GM18867 (cell line): ENCODE data around the gene KLF18.
"Not testable (repeated sequence)": the region's sequence is repeated elsewhere in the genome, so short reads cannot be mapped to it uniquely, and the experiment has no call there.

ENCODE experiments used
- ATAC-seq: cut with Tn5 transposase; IDR thresholded peaks from one replicate; pipeline ENCODE4 v1.9.1; 2021; ENCODE audit warnings: mild to moderate bottlenecking, moderate library complexity; ENCODE audit not compliant: unreplicated experiment

Gene KLF18

GRCh38 chr1:44141531-44141930 is at the start of gene KLF18:
Gene KLF18 (minus strand): TSS chr1:44141631. CDS start chr1:44141631, 0 bp downstream.
- no peak for ATAC-seq

- no peak for ATAC-seq
Measured at GRCh38 chr1:44174630-44175029, 33.2 kb upstream of the KLF18 start.

GRCh38 chr1:44170281-44170823 is 28.9 kb upstream of the KLF18 start:
- no peak for ATAC-seq

DNA sequence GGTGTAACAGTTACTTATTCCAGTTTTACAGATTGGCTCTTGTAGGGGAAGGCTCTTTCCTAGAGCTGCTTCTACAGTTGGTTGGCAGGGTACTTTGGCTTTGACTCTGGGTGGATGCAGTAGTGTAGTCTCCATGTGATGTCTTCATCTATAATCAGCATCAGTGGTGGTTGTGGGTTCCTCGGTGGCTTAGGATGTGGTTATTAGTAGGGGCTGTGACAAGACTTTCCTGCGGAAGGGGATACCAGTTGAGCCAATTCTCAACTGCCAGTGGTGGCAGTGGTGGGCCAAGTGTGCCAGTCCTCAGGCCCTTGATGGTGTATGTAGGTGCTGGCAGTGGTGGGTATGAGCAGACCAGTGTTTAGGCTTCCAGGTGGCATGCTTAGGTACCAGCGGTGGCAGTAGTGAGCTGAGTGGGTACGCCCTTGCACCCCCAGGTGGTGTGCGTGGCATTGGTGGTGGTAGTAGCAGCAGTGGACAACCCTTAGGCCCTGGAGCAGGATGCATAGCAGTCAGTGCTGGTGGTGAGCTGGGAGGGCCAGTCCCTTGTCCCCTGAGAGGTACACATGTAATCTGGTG is 27.2 kb upstream of the KLF18 start:
- ATAC-seq = no peak

GRCh38 chr1:44161546-44161945 is 20.1 kb upstream of the KLF18 start:
- no peak for ATAC-seq

GRCh38 chr1:44158871-44159270 is 17.4 kb upstream of the KLF18 start:
- no peak for ATAC-seq

DNA sequence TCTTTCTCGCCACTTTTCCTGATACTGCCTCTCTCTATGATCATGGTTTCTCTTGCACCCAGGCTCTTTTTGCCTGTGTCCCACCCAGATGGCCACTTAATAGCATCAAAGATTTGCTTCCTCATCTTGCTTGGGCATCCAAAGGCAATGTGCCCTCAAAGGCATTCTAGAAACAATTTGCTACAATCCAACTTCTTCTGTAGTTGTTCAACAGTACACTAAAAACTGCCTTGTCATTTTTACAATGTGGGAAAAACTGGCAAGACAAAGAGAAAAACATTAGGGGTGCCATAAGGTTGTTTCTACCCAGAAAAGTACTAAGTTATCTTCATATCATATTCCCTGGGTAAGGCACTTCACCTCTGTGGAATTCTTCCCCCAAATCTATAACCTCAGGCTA is 16.5 kb upstream of the KLF18 start:
- ATAC-seq = no peak

DNA sequence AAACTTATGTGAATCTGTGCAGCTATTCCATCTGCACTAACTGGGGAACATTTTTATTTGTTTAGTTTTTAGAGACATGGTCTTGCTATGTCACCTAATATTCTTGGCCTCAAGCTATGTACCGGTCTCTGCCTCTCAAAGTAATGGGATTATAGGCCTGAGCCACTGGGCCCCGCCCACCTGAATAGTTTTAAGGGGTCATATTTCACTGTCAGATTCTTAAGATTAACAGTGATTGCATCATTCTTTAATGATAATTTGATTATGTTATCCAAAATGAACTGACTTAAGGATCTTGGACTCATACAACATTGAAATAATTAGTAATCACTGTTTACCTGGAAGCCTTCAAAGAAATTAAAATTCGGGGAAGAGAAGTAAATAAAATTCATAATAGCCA is 12.6 kb upstream of the KLF18 start:
- ATAC-seq = no peak

DNA sequence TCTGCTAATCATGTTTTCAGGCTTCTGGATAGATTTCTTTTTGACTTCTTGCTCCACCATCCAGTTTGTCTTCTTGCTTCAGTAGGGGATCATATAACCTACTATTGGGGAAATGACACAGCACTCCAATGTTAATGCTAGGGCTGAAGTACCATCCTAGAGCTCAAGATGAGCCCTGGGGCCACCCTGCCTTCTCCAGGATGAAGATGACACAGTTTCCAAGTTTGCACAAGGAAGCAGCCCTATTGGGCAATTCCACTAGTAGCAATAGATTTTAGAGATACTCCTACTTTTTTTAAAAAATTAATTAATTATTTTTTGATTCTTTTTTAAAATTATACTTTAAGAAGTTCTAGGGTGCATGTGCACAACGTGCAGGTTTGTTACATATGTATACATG is 11.3 kb upstream of the KLF18 start:
- ATAC-seq = no peak

GRCh38 chr1:44151808-44152207 is 10.4 kb upstream of the KLF18 start:
- no peak for ATAC-seq

DNA sequence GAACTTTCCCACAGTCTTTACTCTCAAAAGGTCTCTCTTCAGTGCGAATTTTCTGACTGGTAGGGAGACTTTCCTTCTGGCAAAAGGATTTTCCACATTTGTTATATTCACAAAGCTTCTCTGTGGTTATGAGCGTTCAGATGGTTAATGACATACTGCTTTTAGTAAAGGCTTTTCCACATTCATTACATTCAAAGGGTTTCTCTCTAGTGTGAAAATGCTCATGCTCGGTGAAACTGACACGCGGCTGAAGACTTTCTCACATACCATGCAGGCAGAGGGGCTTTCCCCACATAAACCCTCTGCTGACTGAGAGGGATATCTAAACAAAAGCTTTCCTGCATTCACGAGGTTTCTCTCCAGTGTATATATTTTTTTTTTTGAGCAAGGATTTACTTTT is 9.9 kb upstream of the KLF18 start:
- no peak for ATAC-seq

GRCh38 chr1:44147582-44147981 is 6.2 kb upstream of the KLF18 start:
- ATAC-seq = no peak

DNA sequence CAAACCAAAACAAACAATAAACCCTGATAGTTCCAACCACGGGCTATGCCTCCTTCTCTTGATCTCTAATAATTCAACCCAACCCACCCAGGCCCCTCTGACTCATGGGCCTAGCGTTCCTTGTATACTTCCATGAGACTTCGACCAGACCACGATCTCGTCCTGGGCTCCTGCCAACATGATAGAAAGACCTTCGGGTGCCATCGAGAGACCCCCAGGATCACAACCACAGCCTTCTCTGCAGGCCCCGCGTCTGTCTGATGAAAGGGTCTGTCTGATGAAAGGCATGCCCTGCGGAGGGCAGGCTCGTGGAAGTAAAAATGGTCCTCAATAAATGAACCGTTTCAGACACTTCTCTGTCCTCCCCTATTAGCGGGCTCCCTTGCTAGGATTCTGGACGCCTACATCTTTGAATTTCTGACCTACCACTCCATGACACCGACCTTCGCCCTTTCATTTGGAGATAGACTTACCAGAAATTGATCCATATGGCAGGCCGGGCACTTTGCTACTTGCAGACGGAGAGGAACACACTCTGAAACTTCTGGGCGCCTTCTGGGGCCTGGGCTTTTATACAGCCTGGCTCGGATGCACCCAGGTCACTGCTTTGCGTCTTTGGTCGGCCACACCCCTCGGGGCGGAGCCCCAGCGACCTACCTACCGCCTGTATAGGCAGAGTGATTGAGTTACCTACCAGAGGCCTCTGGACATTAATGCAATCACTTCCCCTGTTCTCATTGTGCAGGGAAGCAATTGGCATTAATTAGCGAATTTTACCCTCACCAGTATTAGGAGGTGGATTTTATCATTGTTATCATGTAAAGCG is 5.3 kb upstream of the KLF18 start:
- no peak for ATAC-seq

- ATAC-seq = no peak
Measured at GRCh38 chr1:44144962-44145756, 3.7 kb upstream of the KLF18 start.

DNA sequence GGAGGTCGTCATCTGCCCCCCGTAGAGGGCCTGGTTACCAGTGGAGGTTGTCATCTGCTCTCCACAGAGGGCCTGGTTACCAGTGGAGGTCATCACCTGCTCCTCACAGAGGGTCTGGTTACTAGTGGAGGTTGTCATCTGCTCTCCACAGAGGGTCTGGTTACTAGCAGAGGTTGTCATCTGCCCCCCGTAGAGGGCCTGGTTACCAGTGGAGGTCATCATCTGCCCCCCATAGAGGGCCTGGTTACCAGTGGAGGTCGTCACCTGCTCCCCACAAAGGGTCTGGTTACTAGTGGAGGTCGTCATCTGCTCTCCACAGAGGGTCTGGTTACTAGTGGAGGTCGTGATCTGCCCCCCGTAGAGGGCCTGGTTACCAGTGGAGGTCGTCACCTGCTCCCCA is 1.9 kb downstream of the KLF18 start:
- not testable (repeated sequence) for ATAC-seq

DNA sequence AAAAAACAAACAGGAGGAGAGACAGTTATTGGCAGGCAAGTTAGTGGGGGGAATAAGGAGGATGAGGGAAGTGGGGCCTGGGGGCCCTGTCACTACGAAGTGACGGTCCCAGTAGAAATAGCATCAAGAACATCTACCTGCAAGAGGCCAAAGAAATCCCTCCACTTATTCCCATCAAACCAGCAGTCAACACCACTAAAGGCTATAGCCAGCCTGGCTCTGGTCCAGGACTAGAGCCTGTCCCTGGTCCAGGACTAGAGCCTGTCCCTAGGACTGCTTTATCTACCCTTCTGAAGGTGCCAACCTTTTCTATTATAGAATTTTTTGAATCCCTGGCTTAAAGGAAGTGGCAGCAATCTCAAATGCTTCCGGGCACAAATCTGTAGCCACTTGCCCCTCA is 3.2 kb downstream of the KLF18 start:
- no peak for ATAC-seq

DNA sequence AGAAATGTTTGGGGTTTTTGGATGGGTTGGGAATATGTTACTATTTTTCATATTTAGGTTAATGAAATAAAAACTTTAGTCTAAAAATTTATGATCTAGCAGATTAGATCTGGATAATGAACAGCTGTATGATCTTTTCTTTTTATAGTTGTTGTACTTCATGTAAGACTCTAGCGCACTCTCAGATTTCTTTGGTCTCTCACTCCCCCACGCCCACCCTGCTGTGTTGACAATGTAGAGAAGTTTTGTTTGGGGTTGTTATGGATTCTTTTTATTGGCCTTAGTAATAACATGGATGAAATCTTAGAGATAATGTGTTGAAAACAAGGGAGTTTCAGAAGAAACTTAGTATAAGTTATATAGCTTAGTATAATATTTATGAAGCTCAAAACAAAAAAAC is 5.5 kb downstream of the KLF18 start:
- no peak for ATAC-seq

- no peak for ATAC-seq
Measured at GRCh38 chr1:44134071-44134920, 7.1 kb downstream of the KLF18 start.

- ATAC-seq = no peak
Measured at GRCh38 chr1:44131411-44131810, 10.0 kb downstream of the KLF18 start.

DNA sequence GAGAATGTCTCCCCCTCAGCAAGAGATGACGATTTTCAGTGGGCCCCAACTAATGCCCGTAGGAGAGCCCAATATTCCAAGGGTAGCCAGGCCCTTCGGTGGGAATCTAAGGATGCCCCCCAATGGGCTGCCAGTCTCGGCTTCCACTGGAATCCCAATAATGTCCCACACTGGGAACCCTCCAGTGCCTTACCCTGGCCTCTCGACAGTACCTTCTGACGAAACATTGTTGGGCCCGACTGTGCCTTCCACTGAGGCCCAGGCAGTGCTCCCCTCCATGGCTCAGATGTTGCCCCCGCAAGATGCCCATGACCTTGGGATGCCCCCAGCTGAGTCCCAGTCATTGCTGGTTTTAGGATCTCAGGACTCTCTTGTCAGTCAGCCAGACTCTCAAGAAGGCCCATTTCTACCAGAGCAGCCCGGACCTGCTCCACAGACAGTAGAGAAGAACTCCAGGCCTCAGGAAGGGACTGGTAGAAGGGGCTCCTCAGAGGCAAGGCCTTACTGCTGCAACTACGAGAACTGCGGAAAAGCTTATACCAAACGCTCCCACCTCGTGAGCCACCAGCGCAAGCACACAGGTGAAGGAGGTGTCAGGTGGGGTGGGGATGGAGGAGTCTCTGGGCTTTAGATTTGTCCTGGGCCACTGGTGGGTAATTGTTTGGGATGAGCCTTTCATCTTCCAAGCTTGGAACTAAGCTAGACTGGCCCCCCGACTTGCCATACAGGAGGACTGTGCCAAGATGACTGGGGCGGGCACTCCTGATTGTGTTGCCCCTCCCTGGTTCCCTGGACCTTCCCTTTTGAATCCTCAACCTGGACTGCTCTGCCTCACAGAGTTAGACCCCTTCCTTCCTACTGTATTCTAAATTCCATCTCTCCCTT is 11.6 kb downstream of the KLF18 start:
- no peak for ATAC-seq
